NCI-H69 (cell line): ENCODE data around the gene GNG3.

ENCODE experiments used
- DNase-seq: peaks from one replicate; lab custom pipeline; 2025; lab: John Stamatoyannopoulos, UW

Gene GNG3

GRCh38 chr11:62757846-62758788 lies 50.6 kb downstream of the GNG3 start:
- no peak for DNase-seq
